ENCODE results near the gene CPO. TPM values are rescaled to one million over a fixed set of nuclear protein-coding genes. Genes with fewer than 3 reads are reported as not detected.

Gene CPO
- total RNA-seq, 1 donor from 2014 or later = 0.47 TPM

DNA sequence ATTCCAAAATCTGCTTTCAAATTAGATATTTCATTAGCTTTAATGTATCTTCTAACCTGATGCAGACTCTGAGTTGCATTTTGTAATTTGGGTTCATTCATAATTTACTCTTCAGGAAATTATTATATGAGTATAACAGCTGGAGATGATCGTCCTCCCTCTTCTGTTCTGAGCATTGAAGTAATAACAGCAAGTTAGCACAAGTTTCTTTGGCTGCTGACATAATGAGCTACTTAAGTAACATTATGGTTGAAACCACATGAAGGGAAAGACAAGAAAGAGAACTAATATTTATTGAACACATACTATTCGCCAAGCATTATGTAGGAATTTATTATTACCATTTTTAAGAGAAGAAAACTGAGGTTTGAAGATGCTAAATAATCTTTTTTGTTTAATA, 75.1 kb downstream of the CPO start:
- TF ChIP-seq, protein P1, sequence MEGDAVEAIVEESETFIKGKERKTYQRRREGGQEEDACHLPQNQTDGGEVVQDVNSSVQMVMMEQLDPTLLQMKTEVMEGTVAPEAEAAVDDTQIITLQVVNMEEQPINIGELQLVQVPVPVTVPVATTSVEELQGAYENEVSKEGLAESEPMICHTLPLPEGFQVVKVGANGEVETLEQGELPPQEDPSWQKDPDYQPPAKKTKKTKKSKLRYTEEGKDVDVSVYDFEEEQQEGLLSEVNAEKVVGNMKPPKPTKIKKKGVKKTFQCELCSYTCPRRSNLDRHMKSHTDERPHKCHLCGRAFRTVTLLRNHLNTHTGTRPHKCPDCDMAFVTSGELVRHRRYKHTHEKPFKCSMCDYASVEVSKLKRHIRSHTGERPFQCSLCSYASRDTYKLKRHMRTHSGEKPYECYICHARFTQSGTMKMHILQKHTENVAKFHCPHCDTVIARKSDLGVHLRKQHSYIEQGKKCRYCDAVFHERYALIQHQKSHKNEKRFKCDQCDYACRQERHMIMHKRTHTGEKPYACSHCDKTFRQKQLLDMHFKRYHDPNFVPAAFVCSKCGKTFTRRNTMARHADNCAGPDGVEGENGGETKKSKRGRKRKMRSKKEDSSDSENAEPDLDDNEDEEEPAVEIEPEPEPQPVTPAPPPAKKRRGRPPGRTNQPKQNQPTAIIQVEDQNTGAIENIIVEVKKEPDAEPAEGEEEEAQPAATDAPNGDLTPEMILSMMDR (conservative IDR thresholded peaks at IDR 0.05) = no peak
- Mint-ChIP-seq H3K4me1 (peaks cover 13% of the 10 kb centered on the region), H3K9me3 (peaks cover 6% of the 10 kb centered on the region), H3K27ac (ENCODE audit: unreplicated experiment) (no peak overlapping the region), H3K36me3 (ENCODE audit: low read depth) (peaks cover 4% of the 10 kb centered on the region), H3K4me3 (no peak overlapping the region), H3K27me3 (ENCODE audit: low read depth) (no peaks in the 10 kb centered on the region)
- DNase-seq (ENCODE audit: low read depth, low spot score) = no peak

GRCh38 chr2:207015901-207016300, 76.6 kb downstream of the CPO start:
- Mint-ChIP-seq H3K36me3 (ENCODE audit: low read depth) (peaks cover 4% of the 10 kb centered on the region), H3K4me1 (peaks cover 10% of the 10 kb centered on the region), H3K9me3 (peaks cover 6% of the 10 kb centered on the region), H3K4me3 (no peak overlapping the region), H3K27ac (ENCODE audit: unreplicated experiment) (no peak overlapping the region), H3K27me3 (ENCODE audit: low read depth) (no peaks in the 10 kb centered on the region)
- TF ChIP-seq, protein P1 (conservative IDR thresholded peaks at IDR 0.05) = no peak
- no peak for DNase-seq (ENCODE audit: low read depth, low spot score)

Other genes with a start within 250 kb of the CPO start
- not detected in 2 replicates for gene DYTN, start 221.1 kb upstream of the CPO start, total RNA-seq
- gene MDH1B, start 174.2 kb upstream of the CPO start, total RNA-seq = 2.0 and 4.6 TPM in 2 replicates
- 26.3 and 27.5 TPM in 2 replicates for gene FASTKD2, start 173.9 kb upstream of the CPO start, total RNA-seq
- 17.4 and 18.4 TPM in 2 replicates for gene KLF7, start 226.4 kb downstream of the CPO start, total RNA-seq

All from neural crest cell (in vitro differentiated cells).